Activated CD4-positive, alpha-beta T cell treated with anti-CD3 and anti-CD28 coated beads for 24 hours (primary cell): ENCODE data around the gene KIAA0586.

Source experiments
- DNase-seq, 2 donors: peaks; one replicate each; pipeline ENCODE4 v3.0.0-alpha.2; 2020; ENCODE audit warnings: low read depth in 2 of 2

The KIAA0586 gene

DNA sequence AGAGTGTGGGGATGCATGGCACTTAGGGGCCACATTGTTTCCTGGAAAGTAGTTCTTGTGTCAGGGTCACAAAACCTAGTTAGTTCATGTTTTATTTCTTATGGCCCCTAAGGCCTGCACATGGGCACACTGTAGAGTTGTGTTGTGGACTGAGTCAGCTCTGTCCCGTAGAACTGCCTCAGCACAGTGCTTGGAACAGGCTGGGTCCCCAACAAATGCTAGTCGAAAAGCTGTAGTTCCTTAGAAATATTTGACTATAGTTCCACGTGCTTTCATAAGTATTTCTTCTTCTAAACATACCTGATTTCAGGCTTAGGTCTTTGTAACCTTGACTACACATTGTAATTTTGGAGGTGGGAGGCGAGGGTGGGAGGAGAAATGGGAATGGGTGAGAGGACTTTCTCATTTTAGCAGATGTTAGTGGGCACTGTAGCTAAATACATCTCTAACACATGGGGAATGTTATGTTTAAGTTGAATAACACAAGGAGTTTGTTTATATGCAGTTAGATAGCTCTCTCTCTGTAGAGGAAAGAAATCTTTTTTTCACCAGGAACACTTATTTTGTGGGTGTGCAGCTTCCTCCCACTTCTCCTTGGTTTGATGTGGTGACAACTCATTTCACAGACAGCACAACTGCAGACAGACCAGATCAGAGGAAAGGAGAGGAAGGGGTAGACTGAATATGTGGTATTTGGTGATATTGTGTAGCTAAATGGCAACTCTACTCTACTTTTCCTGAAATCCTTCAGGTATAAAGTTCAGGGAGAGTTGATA lies 170.7 kb downstream of the KIAA0586 start:
- DNase-seq = no peak

DNA sequence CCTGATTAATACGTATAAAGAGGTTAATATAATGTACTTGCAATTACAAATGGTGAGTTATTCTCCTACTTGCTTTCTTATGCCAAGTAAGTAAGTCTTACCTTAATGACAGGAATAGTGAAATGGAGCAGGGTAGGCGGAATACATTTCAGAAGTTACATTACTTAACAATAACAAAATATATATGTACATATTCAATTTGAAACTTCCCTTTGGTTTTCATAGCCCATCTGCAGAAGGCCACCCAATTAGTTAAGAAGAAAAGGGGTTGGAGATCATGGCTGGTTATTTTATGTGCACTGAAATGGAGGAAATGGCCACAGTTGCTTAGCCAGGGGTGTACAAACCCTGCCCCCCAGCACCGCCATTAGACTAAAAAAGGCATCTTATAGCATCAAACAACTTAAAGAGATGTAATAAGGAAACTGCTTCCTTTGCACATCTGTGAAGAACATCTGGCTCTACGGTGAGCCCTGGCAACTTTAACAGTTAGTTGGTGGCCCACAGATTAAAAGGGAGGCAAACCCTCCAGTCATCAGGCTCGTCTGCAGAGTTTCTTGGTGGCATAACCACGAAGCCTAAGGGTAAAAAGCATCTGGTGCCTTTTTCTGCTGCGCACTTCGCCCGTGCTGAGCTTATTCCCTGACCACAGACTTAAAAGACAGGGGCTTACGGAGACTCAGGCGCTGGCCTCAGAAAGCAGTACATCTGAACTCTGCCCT lies 171.4 kb downstream of the KIAA0586 start:
- no peak for DNase-seq

DNA sequence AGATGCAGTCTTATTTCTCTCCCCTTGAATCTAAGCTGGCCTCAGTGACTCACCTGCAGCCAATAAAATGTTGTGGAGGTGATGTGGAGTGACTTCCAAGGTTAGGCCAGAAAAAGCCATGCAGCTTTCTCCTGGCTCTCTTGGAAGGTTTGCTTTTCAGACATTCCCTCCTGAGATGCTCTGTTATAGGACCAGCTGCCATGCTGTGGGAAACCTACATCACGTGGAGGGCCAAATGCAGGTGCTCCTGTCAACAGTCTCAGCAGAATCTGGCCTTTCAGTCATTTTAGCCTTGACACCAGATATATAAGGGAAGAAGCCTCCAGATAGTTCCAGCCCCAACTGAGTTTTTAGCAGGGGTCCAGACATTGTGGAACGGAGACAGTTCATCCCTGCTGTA lies 172.2 kb downstream of the KIAA0586 start:
- no peak for DNase-seq
